GM12872 (cell line): Measurements from ENCODE around the gene ABTB1.

Experiments used
- TF ChIP-seq, protein P1 (sequence below): IDR thresholded peaks from 3 replicates; pipeline ENCODE4 v1.5.1; 2011; ENCODE audit warnings: low read depth, mild to moderate bottlenecking, low read length, moderate library complexity; ENCODE audit not compliant: insufficient read depth

Gene ABTB1

DNA sequence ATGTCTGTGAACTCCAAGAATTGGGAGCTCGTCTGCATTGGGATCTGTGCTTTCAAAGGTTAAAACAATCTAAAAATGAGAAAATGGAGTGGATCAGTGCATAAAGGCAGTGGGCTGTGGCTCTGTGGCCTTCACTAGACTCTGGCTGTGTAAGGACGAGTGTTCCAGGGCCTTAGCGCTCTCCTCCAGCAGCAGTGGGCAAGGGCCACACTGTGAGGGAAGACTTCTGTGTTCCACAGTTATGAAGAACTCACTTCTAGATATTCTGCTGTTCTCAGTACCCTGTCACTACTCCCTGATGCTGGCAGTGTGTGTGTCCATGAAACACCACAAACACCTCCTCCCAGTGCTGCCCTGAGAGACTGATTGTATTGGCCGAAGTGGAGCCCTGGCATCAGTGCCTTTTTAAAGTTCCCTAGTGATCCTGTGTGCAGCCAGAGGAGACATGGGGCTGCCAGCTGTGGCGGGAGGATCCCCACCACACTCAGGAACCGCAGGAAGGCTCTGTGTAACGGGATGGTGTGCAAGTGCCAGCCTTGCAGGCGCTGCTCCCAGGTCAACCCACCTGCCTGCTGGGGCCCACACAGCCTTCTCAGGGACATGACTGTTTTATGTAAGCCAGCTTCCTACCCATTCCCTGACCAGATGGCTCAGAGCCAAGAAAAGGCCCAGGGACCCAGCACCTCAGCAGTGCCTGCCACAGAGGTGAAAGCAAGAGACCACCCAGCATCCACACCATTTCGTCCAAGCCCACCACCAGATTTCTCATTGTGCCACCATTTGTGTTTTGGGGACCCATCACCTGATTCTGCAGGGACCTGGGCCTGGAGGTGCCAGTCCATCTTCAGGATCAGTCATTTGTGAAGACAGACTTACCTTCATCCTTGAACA lies 40.4 kb downstream of the ABTB1 start:
- TF ChIP-seq, protein P1, sequence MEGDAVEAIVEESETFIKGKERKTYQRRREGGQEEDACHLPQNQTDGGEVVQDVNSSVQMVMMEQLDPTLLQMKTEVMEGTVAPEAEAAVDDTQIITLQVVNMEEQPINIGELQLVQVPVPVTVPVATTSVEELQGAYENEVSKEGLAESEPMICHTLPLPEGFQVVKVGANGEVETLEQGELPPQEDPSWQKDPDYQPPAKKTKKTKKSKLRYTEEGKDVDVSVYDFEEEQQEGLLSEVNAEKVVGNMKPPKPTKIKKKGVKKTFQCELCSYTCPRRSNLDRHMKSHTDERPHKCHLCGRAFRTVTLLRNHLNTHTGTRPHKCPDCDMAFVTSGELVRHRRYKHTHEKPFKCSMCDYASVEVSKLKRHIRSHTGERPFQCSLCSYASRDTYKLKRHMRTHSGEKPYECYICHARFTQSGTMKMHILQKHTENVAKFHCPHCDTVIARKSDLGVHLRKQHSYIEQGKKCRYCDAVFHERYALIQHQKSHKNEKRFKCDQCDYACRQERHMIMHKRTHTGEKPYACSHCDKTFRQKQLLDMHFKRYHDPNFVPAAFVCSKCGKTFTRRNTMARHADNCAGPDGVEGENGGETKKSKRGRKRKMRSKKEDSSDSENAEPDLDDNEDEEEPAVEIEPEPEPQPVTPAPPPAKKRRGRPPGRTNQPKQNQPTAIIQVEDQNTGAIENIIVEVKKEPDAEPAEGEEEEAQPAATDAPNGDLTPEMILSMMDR, result no peak

DNA sequence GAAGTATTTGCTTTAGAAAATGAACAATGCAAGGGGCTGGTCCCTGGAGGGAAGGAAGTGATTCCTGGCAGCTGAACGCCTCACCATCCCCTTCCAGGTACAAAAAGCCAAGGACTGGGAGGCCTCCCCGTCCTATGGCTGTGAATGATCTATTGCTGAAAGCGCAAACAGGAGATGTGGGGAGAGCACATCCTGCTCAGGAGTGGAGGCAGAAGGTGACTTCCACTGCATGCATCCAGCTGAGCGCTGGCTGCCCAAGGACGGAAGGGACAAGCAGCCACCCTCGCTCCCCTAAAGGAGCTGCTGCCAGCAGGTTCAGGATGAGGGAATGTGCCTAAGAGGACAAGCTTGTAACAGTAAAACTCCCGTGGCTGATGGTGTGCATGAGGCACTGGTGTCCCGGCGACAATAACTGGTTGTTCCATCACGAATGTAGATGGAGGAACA lies 41.4 kb downstream of the ABTB1 start:
- TF ChIP-seq, protein P1, result no peak

DNA sequence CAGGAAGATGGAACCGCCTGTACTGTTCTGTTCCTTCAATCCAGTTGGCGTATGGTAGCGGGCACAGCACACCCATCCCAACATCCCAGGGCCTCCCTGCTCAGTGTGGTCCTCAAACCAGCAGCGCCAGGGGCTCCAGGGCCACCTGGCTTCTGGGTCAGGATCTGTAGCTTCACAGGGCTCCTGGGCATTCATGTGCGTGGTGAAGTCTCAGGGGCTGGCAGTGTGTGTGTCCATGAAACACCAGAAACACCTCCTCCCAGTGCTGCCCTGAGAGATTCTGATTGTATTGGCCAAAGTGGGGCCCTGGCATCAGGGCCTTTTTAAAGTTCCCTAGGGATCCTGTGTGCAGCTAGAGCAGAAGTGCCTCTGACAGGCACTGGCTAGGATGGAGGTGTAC lies 42.1 kb downstream of the ABTB1 start:
- TF ChIP-seq, protein P1, result no peak

DNA sequence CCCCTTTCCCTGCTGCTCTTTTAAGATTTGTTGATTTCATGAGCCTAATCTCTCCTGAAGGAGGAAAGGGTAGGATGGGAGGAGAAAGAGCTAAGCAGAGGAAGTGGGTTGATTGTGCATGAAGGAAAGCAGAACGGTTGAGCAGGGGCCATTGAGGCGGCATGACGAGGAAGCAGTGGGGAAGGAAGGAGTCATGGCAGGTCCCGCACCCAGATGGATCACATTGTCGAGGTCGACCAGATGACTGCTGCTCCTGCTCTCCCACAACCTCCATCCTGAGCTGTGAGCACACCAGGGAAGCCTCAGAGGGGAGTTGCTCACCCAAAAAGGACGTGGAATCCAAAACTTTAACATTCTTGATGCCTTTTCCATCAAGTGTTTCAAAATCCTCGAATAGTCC lies 42.8 kb downstream of the ABTB1 start:
- TF ChIP-seq, protein P1, result no peak

DNA sequence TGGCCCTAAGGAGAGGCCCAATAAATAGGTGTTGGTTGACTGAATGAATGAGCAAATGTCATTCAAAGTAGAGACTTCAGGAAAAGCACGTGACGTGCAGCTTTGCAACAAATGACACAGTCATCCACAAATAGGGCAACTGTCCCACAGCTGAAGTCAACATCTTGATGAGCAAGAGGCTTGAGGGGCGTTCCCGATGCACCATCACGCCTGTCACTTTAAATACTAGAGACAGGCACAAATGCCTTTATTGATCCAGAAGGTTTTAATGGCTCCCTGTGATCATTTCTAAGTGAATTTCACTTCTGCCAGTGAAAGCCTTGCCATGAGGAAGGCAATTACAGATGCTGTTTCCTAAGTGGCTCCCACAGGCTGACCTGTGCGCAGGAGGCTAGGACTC lies 43.6 kb downstream of the ABTB1 start:
- TF ChIP-seq, protein P1, result no peak

DNA sequence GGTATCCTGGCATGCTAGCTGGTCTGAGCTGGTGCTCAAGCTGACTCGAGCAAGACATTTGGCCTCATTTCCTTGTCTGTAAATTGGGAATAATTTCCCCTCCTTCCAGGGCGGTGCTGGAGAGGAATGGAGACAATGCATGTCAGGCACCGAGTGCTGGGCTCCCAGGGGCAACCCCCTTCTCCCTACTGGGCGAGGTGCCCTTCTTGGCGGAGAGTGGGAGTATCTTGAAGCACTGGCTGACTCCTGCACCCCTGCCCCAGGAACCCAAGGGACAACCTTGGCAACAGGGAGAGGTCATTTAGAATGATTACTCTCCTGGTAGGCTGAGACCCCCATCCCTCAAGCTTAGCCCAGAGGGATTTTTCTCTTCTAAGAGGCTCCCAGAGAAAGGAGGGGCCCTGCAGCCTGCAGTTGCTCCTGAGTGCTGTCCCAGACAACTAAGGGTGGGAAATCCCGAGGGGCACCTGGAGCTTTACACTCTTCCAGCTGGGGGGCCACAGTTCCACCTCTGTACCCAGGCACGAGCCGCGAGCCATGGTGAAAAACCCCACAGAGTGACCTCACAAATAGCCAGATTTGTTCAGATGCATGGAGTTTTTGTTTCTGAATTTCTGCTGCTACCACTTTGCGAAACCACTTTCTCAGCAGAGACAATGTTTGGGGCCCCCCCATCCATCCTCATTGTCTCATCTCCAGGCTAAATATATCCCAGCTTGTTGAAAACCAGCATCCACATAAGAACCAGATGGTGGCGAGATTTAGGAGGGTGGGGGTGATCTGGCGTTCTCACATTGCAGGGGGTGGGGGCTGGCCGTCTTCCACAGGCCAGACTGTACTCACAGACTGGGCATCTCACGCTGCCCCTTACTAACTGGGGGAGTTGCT lies 44.8 kb downstream of the ABTB1 start:
- TF ChIP-seq, protein P1, result no peak

DNA sequence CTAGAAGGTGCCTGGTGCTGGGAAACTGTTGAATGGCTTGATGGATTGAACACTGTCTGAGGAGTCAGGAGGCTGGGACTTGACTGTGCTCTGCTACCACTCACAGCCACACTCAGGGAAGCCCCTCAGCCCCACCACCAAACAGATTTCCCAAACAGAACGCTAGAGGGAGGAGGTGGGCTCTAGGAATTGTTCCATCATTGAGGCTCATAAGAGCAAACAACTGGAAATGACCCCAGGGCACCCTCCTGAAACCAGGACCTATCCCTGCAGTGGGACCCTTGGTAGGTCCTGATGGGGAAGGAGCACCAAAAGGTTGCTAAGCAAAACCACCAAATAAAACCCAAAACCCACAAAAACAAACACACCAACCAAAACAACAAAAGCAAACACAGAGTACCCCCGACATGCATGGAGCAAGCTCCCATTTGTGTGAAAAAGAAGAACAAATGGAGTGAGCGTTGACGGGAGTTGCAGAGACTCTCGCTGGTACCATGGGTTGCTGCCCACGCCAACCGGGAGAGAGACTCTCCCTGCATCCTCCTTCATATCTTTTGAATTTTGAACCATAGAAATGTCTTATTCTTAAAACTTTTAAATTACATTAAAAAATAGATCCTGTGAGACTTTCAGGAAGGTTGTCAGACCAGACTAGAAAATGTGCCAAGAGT lies 45.6 kb downstream of the ABTB1 start:
- TF ChIP-seq, protein P1, result no peak
